Superior temporal gyrus (tissue), 1 donor: ENCODE data around the gene SLC12A3.
"Not testable (repeated sequence)": the region's sequence is repeated elsewhere in the genome, so short reads cannot be mapped to it uniquely, and the experiment has no call there.

Source experiments
- DNase-seq: peaks from one replicate; pipeline ENCODE4 v3.0.0-alpha.2; 2016; ENCODE audit errors: extremely low spot score

The SLC12A3 gene

GRCh38 chr16:56866955-56867830, 2.2 kb downstream of the SLC12A3 start:
- DNase-seq: peak; percentile 82

- no peak for DNase-seq
These were observed 3.2 kb downstream of the SLC12A3 start for GRCh38 chr16:56868175-56868574.

GRCh38 chr16:56868766-56869165, 3.8 kb downstream of the SLC12A3 start:
- DNase-seq: not testable (repeated sequence)

GRCh38 chr16:56869513-56870275, 4.7 kb downstream of the SLC12A3 start:
- no peak for DNase-seq

- DNase-seq: no peak
These were observed 5.4 kb downstream of the SLC12A3 start for GRCh38 chr16:56870276-56870888.

GRCh38 chr16:56871172-56871593, 6.2 kb downstream of the SLC12A3 start:
- no peak for DNase-seq

- no peak for DNase-seq
These were observed 7.9 kb downstream of the SLC12A3 start for GRCh38 chr16:56872863-56873391.

GRCh38 chr16:56874800-56875199, 9.8 kb downstream of the SLC12A3 start:
- no peak for DNase-seq

GRCh38 chr16:56876048-56876447, 11.0 kb downstream of the SLC12A3 start:
- no peak for DNase-seq

GRCh38 chr16:56877486-56878182, 12.6 kb downstream of the SLC12A3 start:
- DNase-seq: no peak

- no peak for DNase-seq
These were observed 13.4 kb downstream of the SLC12A3 start for GRCh38 chr16:56878282-56878854.

GRCh38 chr16:56879276-56879675, 14.3 kb downstream of the SLC12A3 start:
- no peak for DNase-seq

GRCh38 chr16:56880176-56880575, 15.2 kb downstream of the SLC12A3 start:
- no peak for DNase-seq

GRCh38 chr16:56880685-56881084, 15.7 kb downstream of the SLC12A3 start:
- no peak for DNase-seq

- no peak for DNase-seq
These were observed 17.2 kb downstream of the SLC12A3 start for GRCh38 chr16:56882077-56882800.

GRCh38 chr16:56883586-56883985, 18.6 kb downstream of the SLC12A3 start:
- DNase-seq: no peak

- DNase-seq: no peak
These were observed 19.1 kb downstream of the SLC12A3 start for GRCh38 chr16:56884026-56884582.

- not testable (repeated sequence) for DNase-seq
These were observed 19.9 kb downstream of the SLC12A3 start for GRCh38 chr16:56884929-56885328.

GRCh38 chr16:56885446-56886162, 20.6 kb downstream of the SLC12A3 start:
- DNase-seq: no peak
